Loucy (cell line): ENCODE measurements around the gene FHIP2A.

Experiments used
- H2AFZ ChIP-seq: fragments of 200-600 bp; sonication (generic); 2 replicates; pipeline ENCODE4 v1.6.0; 2016; ENCODE audit warnings: antibody characterized with exemption, mild to moderate bottlenecking, low read length, moderate library complexity
- H3F3A ChIP-seq: fragments of 200-600 bp; 2 replicates; pipeline ENCODE4 v1.6.0; 2016; ENCODE audit warnings: antibody characterized with exemption, low read depth, mild to moderate bottlenecking
- H3K27me3 ChIP-seq: fragments of 200-600 bp; sonication (generic); 2 replicates; pipeline ENCODE4 v1.6.1; 2014; ENCODE audit warnings: low read length, mild to moderate bottlenecking; ENCODE audit not compliant: insufficient read depth, poor library complexity, severe bottlenecking
- H3K36me3 ChIP-seq: fragments of 200-600 bp; sonication (generic); 2 replicates; pipeline ENCODE4 v1.6.1; 2016; ENCODE audit warnings: low read length; ENCODE audit not compliant: insufficient read depth
- H3K4me1 ChIP-seq: fragments of 200-600 bp; sonication (generic); 2 replicates; pipeline ENCODE4 v1.5.1; 2014; ENCODE audit warnings: low read length, mild to moderate bottlenecking; ENCODE audit not compliant: insufficient read depth, poor library complexity, severe bottlenecking
- H3K4me2 ChIP-seq: fragments of 200-600 bp; sonication (generic); 2 replicates; pipeline ENCODE4 v1.6.0; 2014; ENCODE audit warnings: antibody characterized with exemption, low read length, low read depth, mild to moderate bottlenecking; ENCODE audit not compliant: poor library complexity, severe bottlenecking
- H3K4me3 ChIP-seq: fragments of 200-600 bp; sonication (generic); 2 replicates; pipeline ENCODE4 v1.5.1; 2014; ENCODE audit warnings: low read length, mild to moderate bottlenecking, mixed read lengths; ENCODE audit not compliant: poor library complexity, severe bottlenecking
- H3K79me2 ChIP-seq: fragments of 200-600 bp; sonication (generic); 2 replicates; pipeline ENCODE4 v1.6.1; 2014; ENCODE audit warnings: low read length; ENCODE audit not compliant: insufficient read depth
- H3K9ac ChIP-seq: fragments of 200-600 bp; sonication (generic); 2 replicates; pipeline ENCODE4 v1.6.0; 2014; ENCODE audit warnings: mild to moderate bottlenecking, low read depth, low read length, moderate library complexity; ENCODE audit not compliant: poor library complexity, severe bottlenecking
- H3K9me2 ChIP-seq: fragments of 200-600 bp; sonication (generic); replicated peaks from 2 replicates; pipeline ENCODE4 v1.6.1; 2016; ENCODE audit warnings: low read depth, low read length, mixed read lengths
- H3K9me3 ChIP-seq: fragments of 200-600 bp; sonication (generic); 2 replicates; pipeline ENCODE4 v1.6.1; 2014; ENCODE audit warnings: mild to moderate bottlenecking, antibody characterized with exemption, low read length, low read depth; ENCODE audit not compliant: insufficient read depth
- H4K20me1 ChIP-seq: fragments of 200-600 bp; sonication (generic); 2 replicates; pipeline ENCODE4 v1.6.0; 2014; ENCODE audit warnings: antibody characterized with exemption, low read length, mild to moderate bottlenecking; ENCODE audit not compliant: insufficient read depth, poor library complexity, severe bottlenecking
- CTCF ChIP-seq: fragments of 200-600 bp; sonication (generic); conservative IDR thresholded peaks from 2 replicates; pipeline ENCODE4 v1.5.1; 2014; ENCODE audit warnings: mild to moderate bottlenecking, antibody characterized with exemption, low read length
- EZH2phosphoT487 ChIP-seq: fragments of 200-600 bp; IDR thresholded peaks from 2 replicates; pipeline ENCODE4 v1.6.1; 2018; ENCODE audit warnings: antibody characterized with exemption, mild to moderate bottlenecking, moderate library complexity, borderline replicate concordance

Gene FHIP2A

GRCh38 chr10:114867365-114867764 is 45.8 kb downstream of the FHIP2A start:
- Histone ChIP-seq H3K4me2 (no peak overlapping the region), H3K9ac (no peak overlapping the region), H3K79me2 (no peaks in the 10 kb centered on the region), H3K4me1 (peaks cover 7% of the 10 kb centered on the region), H3K27me3 (no peaks in the 10 kb centered on the region), H3F3A (no peaks in the 10 kb centered on the region), H3K9me3 (no peaks in the 10 kb centered on the region), H4K20me1 (no peaks in the 10 kb centered on the region), H2AFZ (no peak overlapping the region), H3K4me3 (no peak overlapping the region), H3K9me2 (no peaks in the 10 kb centered on the region), H3K36me3 (peaks cover 34% of the 10 kb centered on the region)
- TF ChIP-seq EZH2phosphoT487 (no peak), CTCF (no peak)

GRCh38 chr10:114868870-114869519 is 47.4 kb downstream of the FHIP2A start:
- Histone ChIP-seq H3K9ac (no peak overlapping the region), H3K4me3 (no peak overlapping the region), H3K4me2 (no peak overlapping the region), H3K36me3 (peaks cover 17% of the 10 kb centered on the region; the same call in 1 of the 2 replicates), H4K20me1 (no peaks in the 10 kb centered on the region), H3K4me1 (peaks cover 7% of the 10 kb centered on the region), H3K27me3 (no peaks in the 10 kb centered on the region), H3K79me2 (no peaks in the 10 kb centered on the region), H3K9me3 (no peaks in the 10 kb centered on the region), H3K9me2 (no peaks in the 10 kb centered on the region), H3F3A (no peaks in the 10 kb centered on the region), H2AFZ (no peak overlapping the region)
- TF ChIP-seq CTCF (no peak), EZH2phosphoT487 (no peak)

GRCh38 chr10:114869520-114869892 is 47.9 kb downstream of the FHIP2A start:
- Histone ChIP-seq H4K20me1 (no peaks in the 10 kb centered on the region), H3K27me3 (no peaks in the 10 kb centered on the region), H3K4me2 (no peak overlapping the region), H3K9me2 (no peaks in the 10 kb centered on the region), H3K9ac (no peak overlapping the region), H3K79me2 (no peaks in the 10 kb centered on the region), H3K36me3 (peaks cover 12% of the 10 kb centered on the region; the same call in 1 of the 2 replicates), H3F3A (no peaks in the 10 kb centered on the region), H3K4me1 (peaks cover 7% of the 10 kb centered on the region), H2AFZ (no peak overlapping the region), H3K9me3 (no peaks in the 10 kb centered on the region), H3K4me3 (no peak overlapping the region)
- TF ChIP-seq CTCF (no peak), EZH2phosphoT487 (no peak)
